ENCODE results near the gene C16orf46.

- TF ChIP-seq POLR2A (IDR thresholded peaks at IDR 0.05; ENCODE audit: low read depth, low read length) (no peak), EZH2 (IDR thresholded peaks at IDR 0.05; ENCODE audit: borderline replicate concordance, low read depth, low read length, severe bottlenecking) (no peak), POLR2AphosphoS5 (IDR thresholded peaks at IDR 0.05; ENCODE audit: insufficient read depth, low read depth, low read length) (no peak), CTCF (IDR thresholded peaks at IDR 0.05; ENCODE audit: extremely low read depth in 1 of 2, insufficient read depth in 1 of 2, low read depth in 1 of 2, low read length in 2 of 2) (no peak)
These were observed 17.8 kb upstream of the C16orf46 start for GRCh38 chr16:81094771-81095251.

Data from endothelial cell of umbilical vein (primary cell).